H9 (cell line): ENCODE measurements around the gene PI16. TPM values are rescaled to one million over a fixed set of nuclear protein-coding genes. Genes with fewer than 3 reads are reported as not detected.

Experiments
- DNase-seq: peaks from one replicate; pipeline ENCODE4 v3.0.0-alpha.2; 2017
- H2AFZ ChIP-seq: one replicate; pipeline ENCODE4 v1.6.1; 2013; ENCODE audit warnings: mild to moderate bottlenecking, low read length, control low read depth, moderate library complexity
- H2AK5ac ChIP-seq: 2 replicates; pipeline ENCODE4 v1.6.1; 2013; ENCODE audit warnings: low read length, control low read depth, mixed read lengths; ENCODE audit not compliant: insufficient read length
- H2BK120ac ChIP-seq: one replicate; pipeline ENCODE4 v1.6.1; 2013; ENCODE audit warnings: low read depth, mild to moderate bottlenecking, low read length, control low read depth, inconsistent platforms; ENCODE audit not compliant: poor library complexity, severe bottlenecking
- H2BK12ac ChIP-seq: 2 replicates; pipeline ENCODE4 v1.6.1; 2013; ENCODE audit warnings: low read length, control low read depth, mixed read lengths, low read depth; ENCODE audit not compliant: insufficient read length
- H2BK15ac ChIP-seq: 2 replicates; pipeline ENCODE4 v1.6.1; 2013; ENCODE audit warnings: low read depth, low read length, control low read depth
- H2BK20ac ChIP-seq: one replicate; pipeline ENCODE4 v1.6.1; 2013; ENCODE audit warnings: low read depth, mild to moderate bottlenecking, low read length, control low read depth, inconsistent platforms; ENCODE audit not compliant: poor library complexity, severe bottlenecking
- H2BK5ac ChIP-seq: 2 replicates; pipeline ENCODE4 v1.6.1; 2013; ENCODE audit warnings: low read length, control low read depth, mixed read lengths; ENCODE audit not compliant: insufficient read length
- H3K14ac ChIP-seq: 2 replicates; pipeline ENCODE4 v1.6.1; 2013; ENCODE audit warnings: low read length, control low read depth; ENCODE audit not compliant: insufficient read depth
- H3K18ac ChIP-seq: 2 replicates; pipeline ENCODE4 v1.6.1; 2013; ENCODE audit warnings: low read depth, mild to moderate bottlenecking, mixed read lengths, low read length, control low read depth; ENCODE audit not compliant: insufficient read length
- H3K23ac ChIP-seq: 2 replicates; pipeline ENCODE4 v1.6.1; 2013; ENCODE audit warnings: low read length, control low read depth, mixed read lengths, low read depth; ENCODE audit not compliant: insufficient read length
- H3K23me2 ChIP-seq: 2 replicates; pipeline ENCODE4 v1.6.1; 2013; ENCODE audit warnings: low read depth, mild to moderate bottlenecking, mixed read lengths, low read length, control low read depth; ENCODE audit not compliant: insufficient read length, poor library complexity, severe bottlenecking
- H3K27ac ChIP-seq: 2 replicates; pipeline ENCODE4 v1.5.1; 2013; ENCODE audit warnings: low read length, control low read depth, mixed read lengths, low read depth; ENCODE audit not compliant: insufficient read length
- H3K27me3 ChIP-seq: 2 replicates; pipeline ENCODE4 v1.6.1; 2013; ENCODE audit warnings: low read length, control low read depth, inconsistent platforms; ENCODE audit not compliant: insufficient read depth
- H3K4ac ChIP-seq: 2 replicates; pipeline ENCODE4 v1.6.1; 2013; ENCODE audit warnings: low read depth, mild to moderate bottlenecking, control low read depth, inconsistent platforms, low read length, moderate library complexity
- H3K4me1 ChIP-seq: 2 replicates; pipeline ENCODE4 v1.6.1; 2013; ENCODE audit warnings: low read length, control low read depth, inconsistent platforms; ENCODE audit not compliant: insufficient read depth
- H3K4me2 ChIP-seq: 2 replicates; pipeline ENCODE4 v1.6.1; 2013; ENCODE audit warnings: low read length, control low read depth, mixed read lengths; ENCODE audit not compliant: insufficient read length, insufficient read depth
- H3K56ac ChIP-seq: 2 replicates; pipeline ENCODE4 v1.6.1; 2013; ENCODE audit warnings: low read depth, mild to moderate bottlenecking, mixed read lengths, low read length, control low read depth; ENCODE audit not compliant: insufficient read length
- H3K79me1 ChIP-seq: 2 replicates; pipeline ENCODE4 v1.6.1; 2013; ENCODE audit warnings: low read depth, mild to moderate bottlenecking, moderate library complexity, low read length, control low read depth, inconsistent platforms; ENCODE audit not compliant: insufficient read depth, poor library complexity, severe bottlenecking
- H3K79me2 ChIP-seq: 2 replicates; pipeline ENCODE4 v1.6.1; 2013; ENCODE audit warnings: low read length, control low read depth, inconsistent platforms; ENCODE audit not compliant: insufficient read depth
- H3K9ac ChIP-seq: 2 replicates; pipeline ENCODE4 v1.6.1; 2013; ENCODE audit warnings: low read length, control low read depth, mixed read lengths; ENCODE audit not compliant: insufficient read length; ENCODE audit errors: extremely low read depth
- H3K9me3 ChIP-seq: one replicate; pipeline ENCODE4 v1.6.1; 2013; ENCODE audit warnings: low read depth, low read length, inconsistent platforms; ENCODE audit not compliant: control insufficient read depth
- H3T11ph ChIP-seq: one replicate; pipeline ENCODE4 v1.6.1; 2013; ENCODE audit warnings: mild to moderate bottlenecking, low read length, control low read depth, inconsistent platforms
- H4K20me1 ChIP-seq: one replicate; pipeline ENCODE4 v1.6.1; 2013; ENCODE audit not compliant: control insufficient read depth, insufficient read length, insufficient read depth
- H4K5ac ChIP-seq: 2 replicates; pipeline ENCODE4 v1.6.1; 2013; ENCODE audit warnings: low read depth, mild to moderate bottlenecking, mixed read lengths, low read length, control low read depth; ENCODE audit not compliant: insufficient read length
- H4K8ac ChIP-seq: replicated peaks from 2 replicates; pipeline ENCODE4 v1.6.1; 2013; ENCODE audit warnings: low read length, control low read depth, mixed read lengths, low read depth; ENCODE audit not compliant: insufficient read length
- H4K91ac ChIP-seq: 2 replicates; pipeline ENCODE4 v1.6.1; 2013; ENCODE audit warnings: low read depth, mild to moderate bottlenecking, moderate library complexity, mixed read lengths, low read length, control low read depth; ENCODE audit not compliant: insufficient read length
- H3K27ac Mint-ChIP-seq, 3 experiments: 2 replicates in 2 of 3; 3 replicates in 1 of 3; pipeline ENCODE4 v1.8.0; 2020 to 2021; ENCODE audit warnings: mixed read lengths in 3 of 3, mild to moderate bottlenecking in 1 of 3, moderate library complexity in 1 of 3
- H3K27me3 Mint-ChIP-seq: 2 replicates; pipeline ENCODE4 v1.8.0; 2021; ENCODE audit warnings: low read depth, mild to moderate bottlenecking, moderate library complexity, mixed read lengths
- H3K36me3 Mint-ChIP-seq, 3 experiments: 2 replicates in 2 of 3; 3 replicates in 1 of 3; pipeline ENCODE4 v1.8.0; 2020 to 2021; ENCODE audit warnings: low read depth in 3 of 3, mixed read lengths in 3 of 3; ENCODE audit not compliant: insufficient read depth in 1 of 3
- H3K4me1 Mint-ChIP-seq, 2 experiments: 2 replicates each; pipeline ENCODE4 v1.8.0; 2020; ENCODE audit warnings: mixed read lengths in 2 of 2
- H3K4me3 Mint-ChIP-seq, 2 experiments: 2 replicates in 1 of 2; 3 replicates in 1 of 2; pipeline ENCODE4 v1.8.0; 2020 to 2021; ENCODE audit warnings: mild to moderate bottlenecking in 2 of 2, mixed read lengths in 2 of 2, moderate library complexity in 1 of 2
- H3K9me3 Mint-ChIP-seq, 2 experiments: 2 replicates in 1 of 2; 3 replicates in 1 of 2; pipeline ENCODE4 v1.8.0; 2020; ENCODE audit warnings: mild to moderate bottlenecking in 2 of 2, mixed read lengths in 2 of 2, moderate library complexity in 1 of 2
- WGBS: extraction: QIAGEN DNeasy Blood & Tissue Kit; methylation state at CpG from one replicate; pipeline ENCODE4 v1.1.7; 2013; ENCODE audit warnings: missing lambda C conversion rate, low lambda C conversion rate, mixed read lengths; ENCODE audit not compliant: insufficient read length; ENCODE audit errors: extremely low coverage; 5-methylcytosine and 5-hydroxymethylcytosine counted together
- total RNA-seq: library from RNA; stranded (reverse); gene quantifications from 2 replicates; pipeline ENCODE4 v1.2.1, GENCODE V29; 2021
- TF ChIP-seq, protein P1 (sequence below): fragments of 200-600 bp; sonication (generic); conservative IDR thresholded peaks from 3 replicates; pipeline ENCODE4 v1.8.0; 2021; ENCODE audit warnings: antibody characterized with exemption, mild to moderate bottlenecking

Gene PI16
- total RNA-seq, 1 experiment from 2014 or later, result not detected

- no peak overlapping the region for H3K4me3 Mint-ChIP-seq
Measured at GRCh38 chr6:36927691-36928546, 26.6 kb upstream of the PI16 start.

More at GRCh38 chr6:36927691-36928546, 26.6 kb upstream of the PI16 start:
- H4K91ac ChIP-seq, result no peak overlapping the region
- H3K79me2 ChIP-seq, result no peaks in the 10 kb centered on the region
- no peak overlapping the region for H2BK5ac ChIP-seq
- no peak overlapping the region for H3K56ac ChIP-seq
- Mint-ChIP-seq H3K4me1 (peaks cover 2 to 6% of the 10 kb centered on the region in 2 experiments; a peak in 2 of 4 replicates), H3K36me3 (no peaks in the 10 kb centered on the region), H3K9me3 (no peaks in the 10 kb centered on the region), H3K27ac (0 out of 7 replicates have a peak overlapping the region, but pooled peaks of 1 of the 3 experiments have one; percentile 31), H3K27me3 (peaks cover 3% of the 10 kb centered on the region)
- no peak overlapping the region for H3T11ph ChIP-seq
- H4K20me1 ChIP-seq, result no peaks in the 10 kb centered on the region
- no peak overlapping the region for H2BK120ac ChIP-seq
- H2BK20ac ChIP-seq, result no peak overlapping the region
- H3K27ac ChIP-seq, result no peak overlapping the region
- no peak overlapping the region for H3K4me2 ChIP-seq
- H3K4me1 ChIP-seq, result no peaks in the 10 kb centered on the region
- TF ChIP-seq, protein P1, sequence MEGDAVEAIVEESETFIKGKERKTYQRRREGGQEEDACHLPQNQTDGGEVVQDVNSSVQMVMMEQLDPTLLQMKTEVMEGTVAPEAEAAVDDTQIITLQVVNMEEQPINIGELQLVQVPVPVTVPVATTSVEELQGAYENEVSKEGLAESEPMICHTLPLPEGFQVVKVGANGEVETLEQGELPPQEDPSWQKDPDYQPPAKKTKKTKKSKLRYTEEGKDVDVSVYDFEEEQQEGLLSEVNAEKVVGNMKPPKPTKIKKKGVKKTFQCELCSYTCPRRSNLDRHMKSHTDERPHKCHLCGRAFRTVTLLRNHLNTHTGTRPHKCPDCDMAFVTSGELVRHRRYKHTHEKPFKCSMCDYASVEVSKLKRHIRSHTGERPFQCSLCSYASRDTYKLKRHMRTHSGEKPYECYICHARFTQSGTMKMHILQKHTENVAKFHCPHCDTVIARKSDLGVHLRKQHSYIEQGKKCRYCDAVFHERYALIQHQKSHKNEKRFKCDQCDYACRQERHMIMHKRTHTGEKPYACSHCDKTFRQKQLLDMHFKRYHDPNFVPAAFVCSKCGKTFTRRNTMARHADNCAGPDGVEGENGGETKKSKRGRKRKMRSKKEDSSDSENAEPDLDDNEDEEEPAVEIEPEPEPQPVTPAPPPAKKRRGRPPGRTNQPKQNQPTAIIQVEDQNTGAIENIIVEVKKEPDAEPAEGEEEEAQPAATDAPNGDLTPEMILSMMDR, result no peak
- H2AFZ ChIP-seq, result no peak overlapping the region
- no peak overlapping the region for H3K14ac ChIP-seq
- no peak overlapping the region for H2BK15ac ChIP-seq
- no peaks in the 10 kb centered on the region for H3K23me2 ChIP-seq
- no peak overlapping the region for H3K4ac ChIP-seq
- no peak overlapping the region for H3K18ac ChIP-seq
- H2BK12ac ChIP-seq, result no peak overlapping the region
- no peak overlapping the region for H3K23ac ChIP-seq
- no peaks in the 10 kb centered on the region for H3K9me3 ChIP-seq
- H3K79me1 ChIP-seq, result no peaks in the 10 kb centered on the region
- no peak overlapping the region for H4K8ac ChIP-seq
- H4K5ac ChIP-seq, result no peak overlapping the region
- no CpG with 5 or more reads among the region's 13 CpGs for WGBS
- H3K27me3 ChIP-seq, result no peaks in the 10 kb centered on the region
- no peak for DNase-seq
- H3K9ac ChIP-seq, result no peak overlapping the region
- H2AK5ac ChIP-seq, result no peak overlapping the region
